GM12801 (cell line): ENCODE results near the gene MSL2.

Source experiments
- CTCF ChIP-seq: IDR thresholded peaks from one replicate; pipeline ENCODE4 v1.5.1; 2011; ENCODE audit warnings: control low read depth; ENCODE audit not compliant: insufficient read length; ENCODE audit errors: extremely low read depth

The MSL2 gene

DNA sequence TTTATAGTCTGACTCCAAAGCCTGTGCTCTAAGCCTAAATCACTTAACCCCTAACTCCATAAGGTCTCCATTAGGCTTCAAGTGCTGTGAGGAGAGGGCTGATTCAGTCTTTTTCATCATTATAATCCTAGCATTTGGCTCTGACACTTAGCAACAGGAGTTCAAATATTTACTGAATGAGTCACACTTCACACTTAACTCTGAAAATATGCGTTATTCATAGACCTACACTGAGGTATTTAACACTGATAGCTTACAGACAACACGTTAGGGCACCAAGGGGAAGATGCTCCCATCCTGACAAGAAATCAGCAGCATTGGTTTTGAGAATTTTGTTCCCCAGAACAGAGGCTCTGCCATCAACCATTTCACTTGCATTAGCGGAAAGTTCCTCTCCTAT lies 53.5 kb downstream of the MSL2 start:
- no peak for TF ChIP-seq CTCF

DNA sequence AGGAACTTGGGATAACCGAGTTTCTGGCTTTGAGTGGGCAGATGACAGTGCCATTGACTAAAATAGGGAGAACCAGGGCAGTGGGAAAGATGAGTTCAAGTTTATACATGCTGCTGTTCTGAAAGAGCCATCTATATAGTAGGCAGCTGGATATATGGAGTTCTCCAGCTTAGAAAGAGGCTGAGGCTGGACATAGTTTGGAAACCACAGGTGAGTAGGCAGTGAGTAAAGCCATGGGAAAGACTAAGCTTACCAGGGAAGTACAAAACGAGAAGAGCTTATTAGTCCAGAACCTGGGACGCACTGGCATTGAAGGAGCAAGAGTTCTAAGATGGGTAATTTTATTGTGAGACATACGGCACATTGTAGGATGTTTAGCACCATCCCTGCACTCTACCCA lies 54.2 kb downstream of the MSL2 start:
- TF ChIP-seq CTCF, result no peak

DNA sequence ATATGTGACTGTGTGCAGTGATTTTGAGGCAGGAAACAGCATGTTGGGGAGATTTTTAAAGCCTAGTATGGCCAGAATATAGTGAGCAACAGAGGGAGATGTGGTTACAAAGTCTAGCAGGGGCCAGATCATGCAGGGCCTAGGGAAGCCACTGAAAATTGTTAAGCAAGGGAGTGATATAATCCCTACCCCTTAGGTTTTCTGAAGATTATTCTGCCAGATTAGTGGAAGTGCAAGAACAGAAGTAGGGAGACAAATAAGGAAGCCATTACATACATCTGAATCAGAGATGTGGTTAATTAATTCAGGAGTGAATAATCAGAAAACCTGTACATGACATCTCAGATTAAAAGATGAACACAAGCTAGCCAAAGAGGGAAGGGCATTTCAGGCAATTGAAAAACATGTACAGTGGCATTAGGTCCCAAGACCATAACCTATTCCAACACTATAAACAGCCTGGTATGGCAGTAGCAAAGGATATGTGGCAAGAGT lies 54.8 kb downstream of the MSL2 start:
- no peak for TF ChIP-seq CTCF

GRCh38 chr3:136136454-136136853 lies 59.7 kb downstream of the MSL2 start:
- TF ChIP-seq CTCF, result no peak

DNA sequence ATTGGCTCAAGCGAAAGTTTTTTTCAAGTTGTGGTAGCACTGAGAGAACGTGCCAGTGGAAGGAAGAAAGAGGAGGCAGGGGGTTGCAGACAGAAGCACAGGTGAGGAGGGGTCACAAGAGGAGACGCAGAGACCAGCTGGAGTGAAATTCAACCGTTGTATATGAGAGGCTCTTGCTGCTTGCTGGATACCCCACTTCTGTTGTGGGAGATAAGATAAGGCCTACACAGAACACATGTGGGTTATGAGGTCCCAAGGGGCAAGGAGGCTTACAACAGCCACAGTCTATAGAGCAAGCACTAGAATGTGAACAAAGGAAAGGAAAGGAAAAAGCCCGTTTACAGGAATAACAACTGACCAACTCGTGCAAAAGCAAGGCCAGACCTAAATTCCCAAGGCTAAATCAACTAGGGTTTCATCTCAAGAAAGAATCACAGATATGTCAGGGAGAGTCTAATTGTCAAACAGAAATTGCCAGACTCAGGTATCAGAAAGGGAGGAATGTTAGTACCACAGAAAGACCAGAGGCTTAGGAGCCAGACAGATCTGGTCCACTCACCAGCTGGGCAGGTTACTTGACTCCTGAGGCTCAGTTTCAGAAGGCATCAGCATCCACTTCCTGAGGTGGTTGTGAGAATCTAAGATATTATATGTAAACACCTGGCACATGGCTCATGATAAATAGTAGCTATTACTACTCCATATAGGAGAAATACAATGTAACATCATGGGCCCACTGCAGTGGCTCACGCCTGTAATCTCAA lies 60.9 kb downstream of the MSL2 start:
- no peak for TF ChIP-seq CTCF

- no peak for TF ChIP-seq CTCF
Measured at GRCh38 chr3:136134091-136134490, 62.0 kb downstream of the MSL2 start.

DNA sequence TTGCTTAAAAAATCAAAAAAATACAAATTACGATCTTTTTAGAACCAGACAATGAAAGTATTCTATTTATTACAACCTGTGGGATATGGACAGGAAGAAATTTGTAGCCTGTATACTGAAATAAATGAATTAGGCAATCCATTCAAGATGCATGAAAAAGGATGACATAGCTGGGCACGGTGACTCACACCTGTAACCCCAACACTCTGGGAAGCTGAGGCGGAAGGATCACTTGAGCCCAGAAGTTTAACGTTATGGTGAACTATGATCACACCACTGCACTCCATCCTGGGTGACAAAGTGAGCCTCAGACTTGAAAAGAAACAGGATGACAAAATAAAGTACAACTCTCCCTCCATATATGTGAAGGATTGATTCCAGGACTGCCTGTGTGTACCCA lies 74.1 kb downstream of the MSL2 start:
- TF ChIP-seq CTCF, result no peak
